ENCODE data around the gene TVP23A.

DNA sequence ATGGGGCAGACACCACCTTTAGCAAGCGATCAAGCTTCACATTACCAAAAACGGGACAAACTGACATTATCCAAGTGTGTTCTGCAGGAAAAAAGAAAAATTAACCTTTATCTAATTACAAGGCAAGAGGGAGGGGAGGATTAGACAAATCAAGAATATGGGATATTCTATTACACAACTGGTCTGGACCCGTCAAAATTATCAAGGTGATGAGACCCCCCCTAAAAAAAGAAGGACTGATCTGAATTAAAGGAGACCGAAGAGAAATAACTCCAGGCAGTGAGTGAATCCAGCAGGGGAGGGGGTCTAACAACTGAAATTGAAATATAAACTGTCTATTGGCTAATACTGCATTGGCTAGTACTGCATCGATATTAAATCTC is 75.4 kb downstream of the TVP23A start:
- TF ChIP-seq, protein P1, sequence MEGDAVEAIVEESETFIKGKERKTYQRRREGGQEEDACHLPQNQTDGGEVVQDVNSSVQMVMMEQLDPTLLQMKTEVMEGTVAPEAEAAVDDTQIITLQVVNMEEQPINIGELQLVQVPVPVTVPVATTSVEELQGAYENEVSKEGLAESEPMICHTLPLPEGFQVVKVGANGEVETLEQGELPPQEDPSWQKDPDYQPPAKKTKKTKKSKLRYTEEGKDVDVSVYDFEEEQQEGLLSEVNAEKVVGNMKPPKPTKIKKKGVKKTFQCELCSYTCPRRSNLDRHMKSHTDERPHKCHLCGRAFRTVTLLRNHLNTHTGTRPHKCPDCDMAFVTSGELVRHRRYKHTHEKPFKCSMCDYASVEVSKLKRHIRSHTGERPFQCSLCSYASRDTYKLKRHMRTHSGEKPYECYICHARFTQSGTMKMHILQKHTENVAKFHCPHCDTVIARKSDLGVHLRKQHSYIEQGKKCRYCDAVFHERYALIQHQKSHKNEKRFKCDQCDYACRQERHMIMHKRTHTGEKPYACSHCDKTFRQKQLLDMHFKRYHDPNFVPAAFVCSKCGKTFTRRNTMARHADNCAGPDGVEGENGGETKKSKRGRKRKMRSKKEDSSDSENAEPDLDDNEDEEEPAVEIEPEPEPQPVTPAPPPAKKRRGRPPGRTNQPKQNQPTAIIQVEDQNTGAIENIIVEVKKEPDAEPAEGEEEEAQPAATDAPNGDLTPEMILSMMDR (IDR thresholded peaks at IDR 0.05): no peak
- TF ChIP-seq POLR2A (IDR thresholded peaks at IDR 0.05) (no peak), POLR2AphosphoS5 (IDR thresholded peaks at IDR 0.05) (no peak)

Measured in gastroesophageal sphincter (tissue), 3 donors.